SJSA1 (cell line): ENCODE measurements around the gene RASD2. TPM values are rescaled to one million over a fixed set of nuclear protein-coding genes. Genes with fewer than 3 reads are reported as not detected.

Experiments
- DNase-seq, 2 experiments: peaks; one replicate each; pipeline ENCODE4 v3.0.0-alpha.2; 2015 to 2020; ENCODE audit warnings: low spot score in 2 of 2, low read depth in 1 of 2
- H3K27ac ChIP-seq: fragments of 250-450 bp; sonication (Bioruptor Pico); 2 replicates; pipeline ENCODE4 v1.5.1; 2020; ENCODE audit warnings: mild to moderate bottlenecking, moderate library complexity
- H3K27me3 ChIP-seq: fragments of 250-450 bp; sonication (Bioruptor Pico); replicated peaks from 2 replicates; pipeline ENCODE4 v1.5.1; 2020; ENCODE audit warnings: mild to moderate bottlenecking, moderate library complexity
- H3K36me3 ChIP-seq: fragments of 250-450 bp; sonication (Bioruptor Pico); 2 replicates; pipeline ENCODE4 v1.5.1; 2020; ENCODE audit warnings: mild to moderate bottlenecking
- H3K4me1 ChIP-seq: fragments of 250-450 bp; sonication (Bioruptor Pico); replicated peaks from 2 replicates; pipeline ENCODE4 v1.6.1; 2021; ENCODE audit warnings: mild to moderate bottlenecking
- H3K4me3 ChIP-seq: fragments of 250-450 bp; sonication (Bioruptor Pico); 2 replicates; pipeline ENCODE4 v1.5.1; 2020; ENCODE audit warnings: mild to moderate bottlenecking
- H3K9me3 ChIP-seq: fragments of 250-450 bp; sonication (Bioruptor Pico); replicated peaks from 2 replicates; pipeline ENCODE4 v1.5.1; 2020; ENCODE audit warnings: mild to moderate bottlenecking
- total RNA-seq: library from RNA; depleted of rRNA; stranded (reverse); fragments of >200 nt; shearing (Covaris generic); gene quantifications from 2 replicates; pipeline ENCODE4 v1.2.3, GENCODE V29; 2014

The RASD2 gene
- total RNA-seq, 1 experiment from 2014 or later = not detected

GRCh38 chr22:35523167-35523947 is 17.3 kb upstream of the RASD2 start:
- Histone ChIP-seq H3K27ac (no peak overlapping the region), H3K36me3 (no peaks in the 10 kb centered on the region), H3K4me3 (no peak overlapping the region), H3K4me1 (no peaks in the 10 kb centered on the region), H3K9me3 (no peaks in the 10 kb centered on the region), H3K27me3 (peaks cover 4% of the 10 kb centered on the region; the same call in 1 of the 2 replicates)
- DNase-seq = no peak

DNA sequence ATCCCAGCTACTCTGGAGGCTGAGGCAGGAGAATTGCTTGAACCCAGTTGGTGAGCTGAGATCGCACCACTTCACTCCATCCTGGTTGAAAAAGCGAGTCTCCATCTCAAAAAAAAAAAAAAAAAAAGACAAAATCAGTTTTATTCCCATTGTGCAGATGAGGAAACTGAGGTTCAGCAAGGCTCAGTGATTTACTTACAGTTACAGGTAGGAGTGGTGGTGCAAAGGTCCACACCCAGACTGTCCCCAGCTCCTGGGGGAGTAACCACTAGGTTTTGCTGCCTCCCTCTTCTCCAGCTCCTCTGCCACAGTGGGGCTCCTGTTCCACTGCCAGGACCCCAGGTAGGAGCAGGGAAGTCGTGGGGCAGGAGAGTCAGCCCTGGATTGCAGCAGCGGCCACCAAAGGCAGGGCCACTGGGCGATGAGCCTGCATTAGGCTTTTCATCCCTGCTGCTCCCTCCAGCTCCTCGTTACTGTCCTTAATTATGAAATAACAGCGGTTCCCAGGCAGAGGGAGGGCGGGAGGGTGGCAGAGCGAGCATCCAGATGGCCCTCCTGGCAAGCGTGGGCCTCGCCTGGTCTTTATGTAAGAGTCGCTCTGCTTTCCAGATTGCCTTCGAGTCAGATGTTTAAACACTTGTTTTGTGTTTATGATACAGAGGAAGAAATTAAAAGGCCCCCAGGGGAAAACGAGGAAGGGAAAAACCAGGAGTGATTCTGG is 15.5 kb upstream of the RASD2 start:
- H3K4me3 ChIP-seq = no peak overlapping the region
- H3K4me1 ChIP-seq = no peaks in the 10 kb centered on the region
- H3K9me3 ChIP-seq = no peaks in the 10 kb centered on the region
- H3K36me3 ChIP-seq = no peaks in the 10 kb centered on the region
- H3K27me3 ChIP-seq = peaks cover 4% of the 10 kb centered on the region; the same call in 1 of the 2 replicates
- H3K27ac ChIP-seq = no peak overlapping the region
- DNase-seq = no peak

DNA sequence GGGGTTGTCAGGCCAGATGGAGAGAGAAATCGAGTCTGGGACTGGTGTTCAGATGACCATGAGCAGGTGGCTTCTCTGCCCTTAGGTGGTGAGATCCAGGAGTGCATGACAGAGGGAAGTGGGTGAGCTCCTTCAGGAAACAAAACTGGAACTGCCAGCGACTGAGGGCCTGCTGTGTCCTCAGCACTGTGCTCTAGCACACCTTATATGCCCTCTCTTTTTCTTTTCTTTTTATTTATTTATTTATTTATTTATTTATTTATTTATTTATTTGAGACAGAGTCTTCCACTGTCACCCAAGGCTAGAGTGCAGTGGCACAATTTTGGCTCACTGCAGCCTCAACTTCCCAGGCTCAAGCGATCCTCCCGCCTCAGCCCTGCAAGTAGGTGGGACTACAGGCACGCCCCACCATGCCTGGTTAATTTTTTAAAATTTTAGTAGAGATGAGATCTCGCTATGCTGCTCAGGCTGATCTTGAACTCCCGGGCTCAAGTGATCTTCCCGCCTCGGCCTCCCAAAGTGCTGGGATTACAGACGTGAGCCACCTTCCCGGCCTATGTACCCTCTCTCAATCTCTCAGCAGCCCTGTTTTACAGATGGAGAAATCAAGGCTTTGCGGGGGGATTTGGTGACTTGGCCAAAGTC is 14.8 kb upstream of the RASD2 start:
- DNase-seq = no peak
- Histone ChIP-seq H3K4me1 (no peaks in the 10 kb centered on the region), H3K36me3 (no peaks in the 10 kb centered on the region), H3K9me3 (no peaks in the 10 kb centered on the region), H3K27me3 (peaks cover 4% of the 10 kb centered on the region; the same call in 1 of the 2 replicates), H3K4me3 (no peak overlapping the region), H3K27ac (no peak overlapping the region)

GRCh38 chr22:35526333-35526979 is 14.2 kb upstream of the RASD2 start:
- Histone ChIP-seq H3K4me1 (no peaks in the 10 kb centered on the region), H3K36me3 (no peaks in the 10 kb centered on the region), H3K27me3 (peaks cover 4% of the 10 kb centered on the region; the same call in 1 of the 2 replicates), H3K9me3 (no peaks in the 10 kb centered on the region), H3K27ac (no peak overlapping the region), H3K4me3 (no peak overlapping the region)
- DNase-seq = no peak

- H3K27ac ChIP-seq = no peak overlapping the region
- no peak for DNase-seq
- no peaks in the 10 kb centered on the region for H3K4me1 ChIP-seq
- no peak overlapping the region for H3K4me3 ChIP-seq
- H3K9me3 ChIP-seq = no peaks in the 10 kb centered on the region; the same call in 1 of the 2 replicates
- H3K27me3 ChIP-seq = no peaks in the 10 kb centered on the region
- H3K36me3 ChIP-seq = no peaks in the 10 kb centered on the region
Measured at GRCh38 chr22:35528927-35529326, 11.7 kb upstream of the RASD2 start.

DNA sequence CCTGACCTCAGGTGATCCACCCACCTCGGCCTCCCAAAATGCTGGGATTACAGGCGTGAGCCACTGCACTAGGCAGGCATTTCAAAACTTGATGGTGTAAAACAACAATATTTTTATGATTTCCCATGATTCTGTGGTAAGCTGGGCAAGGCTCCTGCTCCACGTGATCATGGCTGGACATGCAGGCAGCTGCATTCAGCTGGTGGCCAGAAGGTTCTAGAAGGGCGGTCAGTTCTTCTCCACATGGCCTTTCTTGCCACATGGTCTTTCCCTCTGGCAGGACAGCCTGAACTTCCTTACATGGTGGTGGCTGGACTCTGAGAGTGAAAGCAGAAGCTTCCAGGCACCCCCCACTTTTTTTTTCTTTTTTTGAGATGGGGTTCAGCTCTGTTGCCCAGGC is 9.9 kb upstream of the RASD2 start:
- H3K4me3 ChIP-seq = no peak overlapping the region
- H3K36me3 ChIP-seq = no peaks in the 10 kb centered on the region
- no peaks in the 10 kb centered on the region; the same call in 1 of the 2 replicates for H3K9me3 ChIP-seq
- no peak overlapping the region for H3K27ac ChIP-seq
- no peaks in the 10 kb centered on the region for H3K27me3 ChIP-seq
- DNase-seq = no peak
- no peaks in the 10 kb centered on the region for H3K4me1 ChIP-seq

DNA sequence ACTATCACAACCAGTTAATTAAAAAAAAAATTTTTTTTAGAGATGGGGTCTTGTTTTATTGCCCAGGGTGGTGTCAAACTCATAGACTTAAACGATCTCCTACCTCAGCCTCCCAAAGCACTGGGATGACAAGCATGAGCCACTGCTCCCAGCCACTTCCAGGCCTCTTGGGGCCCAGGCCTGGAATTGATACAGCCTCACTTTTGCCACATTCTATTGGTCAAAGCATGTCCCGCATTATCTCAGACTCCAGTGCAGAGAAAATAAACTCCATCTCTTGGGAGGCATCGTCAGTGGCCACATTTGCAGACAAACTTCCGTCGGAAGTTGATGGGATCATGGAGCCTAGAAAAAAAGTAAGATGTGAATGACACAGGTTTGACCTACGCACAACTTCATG is 9.4 kb upstream of the RASD2 start:
- no peak for DNase-seq
- H3K9me3 ChIP-seq = no peaks in the 10 kb centered on the region; the same call in 1 of the 2 replicates
- H3K36me3 ChIP-seq = no peaks in the 10 kb centered on the region
- no peak overlapping the region for H3K27ac ChIP-seq
- H3K27me3 ChIP-seq = no peaks in the 10 kb centered on the region
- H3K4me1 ChIP-seq = no peaks in the 10 kb centered on the region
- H3K4me3 ChIP-seq = no peak overlapping the region

GRCh38 chr22:35531676-35532075 is 9.0 kb upstream of the RASD2 start:
- Histone ChIP-seq H3K9me3 (no peaks in the 10 kb centered on the region; the same call in 1 of the 2 replicates), H3K4me3 (no peak overlapping the region), H3K27me3 (no peaks in the 10 kb centered on the region), H3K27ac (no peak overlapping the region), H3K36me3 (no peaks in the 10 kb centered on the region), H3K4me1 (no peaks in the 10 kb centered on the region)
- no peak for DNase-seq

- H3K4me1 ChIP-seq = no peaks in the 10 kb centered on the region
- no peaks in the 10 kb centered on the region; the same call in 1 of the 2 replicates for H3K9me3 ChIP-seq
- DNase-seq = no peak
- no peaks in the 10 kb centered on the region for H3K36me3 ChIP-seq
- no peaks in the 10 kb centered on the region for H3K27me3 ChIP-seq
- no peak overlapping the region for H3K27ac ChIP-seq
- no peak overlapping the region for H3K4me3 ChIP-seq
Measured at GRCh38 chr22:35533365-35534029, 7.1 kb upstream of the RASD2 start.

- Histone ChIP-seq H3K9me3 (no peaks in the 10 kb centered on the region; the same call in 1 of the 2 replicates), H3K36me3 (no peaks in the 10 kb centered on the region), H3K4me3 (no peak overlapping the region), H3K4me1 (no peaks in the 10 kb centered on the region), H3K27ac (no peak overlapping the region), H3K27me3 (no peaks in the 10 kb centered on the region)
- DNase-seq = no peak
Measured at GRCh38 chr22:35534091-35534490, 6.5 kb upstream of the RASD2 start.

DNA sequence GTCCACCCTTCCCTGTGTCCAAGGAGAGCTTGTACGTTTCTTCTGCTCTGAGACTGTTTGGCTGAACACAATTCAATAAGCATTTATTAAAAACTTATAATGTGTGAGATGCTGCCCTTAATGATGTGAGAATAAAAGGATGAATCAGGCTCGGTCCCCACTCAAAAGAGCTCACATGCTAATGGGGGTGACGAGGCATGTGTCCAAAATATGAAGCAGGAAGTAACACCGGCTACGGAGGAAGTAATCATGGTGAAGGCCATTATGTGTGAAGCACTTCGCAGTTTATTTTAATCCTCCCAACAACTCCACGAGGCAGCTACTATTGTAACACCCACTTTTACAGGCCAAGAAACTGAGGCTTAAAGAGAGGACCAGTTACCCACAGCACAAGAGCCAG is 3.4 kb upstream of the RASD2 start:
- Histone ChIP-seq H3K4me3 (no peak overlapping the region), H3K9me3 (no peaks in the 10 kb centered on the region; the same call in 1 of the 2 replicates), H3K4me1 (peaks cover 17% of the 10 kb centered on the region), H3K36me3 (no peaks in the 10 kb centered on the region), H3K27ac (no peak overlapping the region), H3K27me3 (peaks cover 18% of the 10 kb centered on the region)
- no peak for DNase-seq

DNA sequence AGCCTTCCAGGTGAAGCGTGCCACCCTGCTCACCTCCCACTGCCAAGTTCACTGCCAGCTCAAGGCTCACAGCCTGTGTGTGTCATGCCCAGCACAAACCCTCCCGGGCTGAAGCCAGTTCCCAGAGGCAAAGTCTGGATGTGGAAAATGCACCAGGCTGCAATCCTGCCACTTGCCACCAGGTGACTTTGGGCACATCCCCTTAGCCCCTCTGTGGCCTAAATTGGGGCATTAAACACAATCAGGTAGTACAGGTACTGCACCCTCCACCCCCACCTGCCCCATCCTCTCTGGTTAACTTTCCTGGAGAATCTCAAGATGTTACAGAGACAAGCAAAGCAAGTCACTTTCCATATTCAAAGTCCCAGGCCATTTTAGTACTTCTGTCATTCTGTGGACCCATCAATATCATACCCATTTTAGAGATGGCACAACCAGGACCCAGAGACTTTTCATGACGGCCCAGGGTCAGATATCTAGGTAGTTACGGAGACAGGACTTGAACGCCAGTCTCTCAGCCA is 1.8 kb upstream of the RASD2 start:
- Histone ChIP-seq H3K4me1 (peaks cover 17% of the 10 kb centered on the region), H3K36me3 (no peaks in the 10 kb centered on the region), H3K9me3 (no peaks in the 10 kb centered on the region), H3K4me3 (no peak overlapping the region), H3K27ac (no peak overlapping the region), H3K27me3 (peaks cover 27% of the 10 kb centered on the region)
- no peak for DNase-seq

GRCh38 chr22:35539487-35539886 is 1.1 kb upstream of the RASD2 start:
- Histone ChIP-seq H3K27ac (no peak overlapping the region), H3K9me3 (no peaks in the 10 kb centered on the region), H3K36me3 (no peaks in the 10 kb centered on the region), H3K27me3 (peaks cover 27% of the 10 kb centered on the region), H3K4me1 (peaks cover 17% of the 10 kb centered on the region), H3K4me3 (no peak overlapping the region)
- DNase-seq = no peak
